Medulla oblongata (tissue), 1 donor: Measurements from ENCODE around the gene TMEM128.
"Not testable (repeated sequence)": the region's sequence is repeated elsewhere in the genome, so short reads cannot be mapped to it uniquely, and the experiment has no call there.

ENCODE experiments used
- DNase-seq: peaks from one replicate; pipeline ENCODE4 v3.0.0-alpha.2; 2015; ENCODE audit errors: extremely low spot score

Gene TMEM128

GRCh38 chr4:4195354-4195753, 52.7 kb downstream of the TMEM128 start:
- DNase-seq, result no peak

GRCh38 chr4:4188557-4188956, 59.5 kb downstream of the TMEM128 start:
- DNase-seq, result not testable (repeated sequence)
